T-helper 1 cell treated with Interleukin-12 subunit alpha and Interleukin-12 subunit beta and Interleukin-4 antibody, amounts not matched to agents 30 ng/mL and 1 ng/mL, for 36 hours (primary cell): ENCODE data around the gene ALX4. TPM values are rescaled to one million over a fixed set of nuclear protein-coding genes. Genes with fewer than 3 reads are reported as not detected.

Experiments used
- intact Hi-C: fragments of 100-400 bp; cut with micrococcal nuclease; formaldehyde crosslinking; loops from one replicate; pipeline ENCODE4 v1.15.1; 2024
- total RNA-seq: library from RNA; stranded (reverse); gene quantifications from 2 replicates; pipeline ENCODE4 v1.2.3, GENCODE V29; 2022

ALX4 gene
- not detected in 2 replicates for total RNA-seq

- intact Hi-C loops = loop anchor here (5.0 to 10.0 kb wide), 2 partner anchors 335 to 732 kb away; no protein-coding TSS in a partner anchor
Observed at GRCh38 chr11:44309478-44310205, at the start of gene ALX4. TSS of gene ALX4 (minus strand) at chr11:44310139. CDS start at chr11:44310062, 77 bp downstream.

- intact Hi-C loops = no loop called here
Observed at GRCh38 chr11:44359162-44359561, 49.2 kb upstream of the ALX4 start.

GRCh38 chr11:44358713-44359112 is 48.8 kb upstream of the ALX4 start:
- intact Hi-C loops = no loop called here

- intact Hi-C loops = no loop called here
Observed at GRCh38 chr11:44357711-44358110, 47.8 kb upstream of the ALX4 start.

GRCh38 chr11:44356351-44356750 is 46.4 kb upstream of the ALX4 start:
- intact Hi-C loops = no loop called here

- intact Hi-C loops = no loop called here
Observed at GRCh38 chr11:44351898-44352498, 42.1 kb upstream of the ALX4 start.

- intact Hi-C loops = no loop called here
Observed at GRCh38 chr11:44351006-44351660, 41.2 kb upstream of the ALX4 start.

GRCh38 chr11:44349328-44349727 is 39.4 kb upstream of the ALX4 start:
- intact Hi-C loops = no loop called here

- intact Hi-C loops = no loop called here
Observed at GRCh38 chr11:44348721-44349120, 38.8 kb upstream of the ALX4 start.

GRCh38 chr11:44348114-44348513 is 38.2 kb upstream of the ALX4 start:
- intact Hi-C loops = no loop called here

GRCh38 chr11:44347538-44347937 is 37.6 kb upstream of the ALX4 start:
- intact Hi-C loops = no loop called here

GRCh38 chr11:44346983-44347382 is 37.0 kb upstream of the ALX4 start:
- intact Hi-C loops = no loop called here

GRCh38 chr11:44345781-44346180 is 35.8 kb upstream of the ALX4 start:
- intact Hi-C loops = no loop called here

GRCh38 chr11:44344921-44345320 is 35.0 kb upstream of the ALX4 start:
- intact Hi-C loops = no loop called here

GRCh38 chr11:44344423-44344820 is 34.5 kb upstream of the ALX4 start:
- intact Hi-C loops = no loop called here

GRCh38 chr11:44343778-44344422 is 34.0 kb upstream of the ALX4 start:
- intact Hi-C loops = no loop called here

GRCh38 chr11:44342616-44343015 is 32.7 kb upstream of the ALX4 start:
- intact Hi-C loops = no loop called here

GRCh38 chr11:44340656-44341055 is 30.7 kb upstream of the ALX4 start:
- intact Hi-C loops = no loop called here

- intact Hi-C loops = no loop called here
Observed at GRCh38 chr11:44339530-44339883, 29.6 kb upstream of the ALX4 start.

- intact Hi-C loops = no loop called here
Observed at GRCh38 chr11:44338698-44339529, 29.0 kb upstream of the ALX4 start.

- intact Hi-C loops = no loop called here
Observed at GRCh38 chr11:44338026-44338425, 28.1 kb upstream of the ALX4 start.
